ENCODE data around the gene RPS4Y2. TPM values are rescaled to one million over a fixed set of nuclear protein-coding genes. Genes with fewer than 3 reads are reported as not detected.

RPS4Y2 gene
- total RNA-seq, 3 donors from 2014 or later: not detected

Other genes with a start within 250 kb of the RPS4Y2 start
- 10 to 100 TPM in 2 of 3 donors, not detected in 1; 26.9 to 38.2 TPM for gene EIF1AY, start 180.3 kb upstream of the RPS4Y2 start, total RNA-seq

Data from mucosa of descending colon (tissue), 3 donors.